Smooth muscle cell (in vitro differentiated cells): ENCODE data around the gene CLCN1. TPM values are rescaled to one million over a fixed set of nuclear protein-coding genes. Genes with fewer than 3 reads are reported as not detected.

Experiments used
- DNase-seq: peaks from one replicate; lab custom pipeline; 2025; ENCODE audit not compliant: unreplicated experiment; lab: John Stamatoyannopoulos, UW
- H2AFZ ChIP-seq: fragments of 200-600 bp; sonication (generic); 2 replicates; pipeline ENCODE4 v1.6.0; 2016; ENCODE audit warnings: antibody characterized with exemption, low read depth, mild to moderate bottlenecking
- H3F3A ChIP-seq: fragments of 200-600 bp; sonication (generic); 2 replicates; pipeline ENCODE4 v1.6.0; 2017; ENCODE audit warnings: antibody characterized with exemption, low read depth
- H3K27ac ChIP-seq: fragments of 200-600 bp; sonication (generic); 2 replicates; pipeline ENCODE4 v1.5.1; 2016; ENCODE audit warnings: low read depth, mild to moderate bottlenecking
- H3K27me3 ChIP-seq: fragments of 200-600 bp; sonication (generic); 2 replicates; pipeline ENCODE4 v1.6.1; 2016; ENCODE audit warnings: low read depth, mild to moderate bottlenecking
- H3K36me3 ChIP-seq: fragments of 200-600 bp; sonication (generic); 2 replicates; pipeline ENCODE4 v1.5.1; 2016; ENCODE audit warnings: low read depth
- H3K4me1 ChIP-seq: fragments of 200-600 bp; sonication (generic); 2 replicates; pipeline ENCODE4 v1.5.1; 2016; ENCODE audit warnings: low read depth
- H3K4me2 ChIP-seq: fragments of 200-600 bp; sonication (generic); 2 replicates; pipeline ENCODE4 v1.6.0; 2016; ENCODE audit warnings: mild to moderate bottlenecking
- H3K4me3 ChIP-seq: fragments of 200-600 bp; sonication (generic); 2 replicates; pipeline ENCODE4 v1.5.1; 2016; ENCODE audit warnings: mild to moderate bottlenecking
- H3K79me2 ChIP-seq: fragments of 200-600 bp; sonication (generic); 2 replicates; pipeline ENCODE4 v1.6.0; 2016; ENCODE audit warnings: low read depth, mild to moderate bottlenecking
- H3K9ac ChIP-seq: fragments of 200-600 bp; sonication (generic); 2 replicates; pipeline ENCODE4 v1.6.0; 2016; ENCODE audit warnings: low read depth
- H3K9me3 ChIP-seq: fragments of 200-600 bp; sonication (generic); replicated peaks from 2 replicates; pipeline ENCODE4 v1.5.1; 2016; ENCODE audit warnings: low read depth
- H4K20me1 ChIP-seq: fragments of 200-600 bp; sonication (generic); 2 replicates; pipeline ENCODE4 v1.6.0; 2016; ENCODE audit warnings: low read depth
- CTCF ChIP-seq: fragments of 200-600 bp; sonication (generic); IDR thresholded peaks from 2 replicates; pipeline ENCODE4 v1.5.1; 2017; ENCODE audit warnings: borderline replicate concordance, mild to moderate bottlenecking, antibody characterized with exemption; ENCODE audit not compliant: insufficient read depth, poor library complexity, severe bottlenecking
- WGBS: methylation state at CpG from one replicate; pipeline ENCODE4 v1.1.7; 2016; ENCODE audit warnings: low lambda C conversion rate; 5-methylcytosine and 5-hydroxymethylcytosine counted together
- polyA plus RNA-seq: library from polyadenylated mRNA; unstranded; fragments of >200 nt; fragmentation: Nextera tagmentation; extraction: Ambion mirVana; gene quantifications from 2 replicates; pipeline ENCODE4 v1.2.1, GENCODE V29; 2016
- total RNA-seq: library from RNA; depleted of rRNA; stranded (reverse); fragments of >200 nt; gene quantifications from 2 replicates; pipeline ENCODE4 v1.2.3, GENCODE V29; 2014

The CLCN1 gene
- total and polyA plus RNA-seq, 2 experiments from 2014 or later: not detected

GRCh38 chr7:143334244-143334643 lies 18.3 kb downstream of the CLCN1 start:
- H3F3A ChIP-seq: no peaks in the 10 kb centered on the region
- H3K4me1 ChIP-seq: no peaks in the 10 kb centered on the region
- WGBS: 53% methylated on average over 1 of the region's 1 CpG
- no peak overlapping the region for H3K4me2 ChIP-seq
- no peak overlapping the region for H3K27ac ChIP-seq
- H3K27me3 ChIP-seq: peaks cover 9% of the 10 kb centered on the region
- no peak overlapping the region for H3K4me3 ChIP-seq
- no peak for DNase-seq
- no peaks in the 10 kb centered on the region for H4K20me1 ChIP-seq
- no peak overlapping the region for H3K9ac ChIP-seq
- no peaks in the 10 kb centered on the region for H3K79me2 ChIP-seq
- H3K36me3 ChIP-seq: no peaks in the 10 kb centered on the region
- H2AFZ ChIP-seq: no peak overlapping the region
- TF ChIP-seq CTCF: no peak
- H3K9me3 ChIP-seq: no peaks in the 10 kb centered on the region

- Histone ChIP-seq H3K36me3 (no peaks in the 10 kb centered on the region), H3K4me1 (no peaks in the 10 kb centered on the region), H3K4me2 (no peak overlapping the region), H2AFZ (no peak overlapping the region), H3F3A (no peaks in the 10 kb centered on the region), H3K27ac (no peak overlapping the region), H4K20me1 (no peaks in the 10 kb centered on the region), H3K9me3 (no peaks in the 10 kb centered on the region), H3K4me3 (no peak overlapping the region), H3K27me3 (peaks cover 9% of the 10 kb centered on the region), H3K79me2 (no peaks in the 10 kb centered on the region), H3K9ac (no peak overlapping the region)
- no peak for TF ChIP-seq CTCF
- DNase-seq: no peak
- 90% methylated on average over 3 of the region's 3 CpGs for WGBS
These were observed 21.3 kb downstream of the CLCN1 start for GRCh38 chr7:143337216-143337615.

DNA sequence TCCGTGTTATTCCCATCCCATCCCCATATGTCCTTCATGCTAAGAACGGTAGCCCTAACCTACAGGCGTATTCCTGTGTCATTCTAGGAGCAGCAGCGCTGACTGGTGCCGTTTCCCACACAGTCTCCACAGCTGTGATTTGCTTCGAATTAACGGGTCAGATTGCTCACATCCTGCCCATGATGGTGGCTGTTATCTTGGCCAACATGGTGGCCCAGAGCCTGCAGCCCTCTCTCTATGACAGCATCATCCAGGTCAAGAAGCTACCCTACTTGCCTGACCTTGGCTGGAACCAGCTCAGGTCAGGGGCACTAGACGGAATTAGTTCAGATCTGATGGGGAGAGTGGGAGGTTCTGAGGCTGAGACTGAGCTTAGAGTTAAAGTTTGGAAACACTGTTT lies 25.9 kb downstream of the CLCN1 start:
- Histone ChIP-seq H3K79me2 (no peaks in the 10 kb centered on the region), H3K27ac (no peak overlapping the region), H3K36me3 (no peaks in the 10 kb centered on the region), H3K4me1 (peaks cover 3% of the 10 kb centered on the region), H3K4me3 (no peak overlapping the region), H2AFZ (no peak overlapping the region), H3K27me3 (peaks cover 24% of the 10 kb centered on the region), H3K9me3 (no peaks in the 10 kb centered on the region), H4K20me1 (no peaks in the 10 kb centered on the region), H3K9ac (no peak overlapping the region), H3K4me2 (no peak overlapping the region), H3F3A (no peaks in the 10 kb centered on the region)
- 93% methylated on average over 8 of the region's 8 CpGs for WGBS
- TF ChIP-seq CTCF: no peak
- DNase-seq: no peak

DNA sequence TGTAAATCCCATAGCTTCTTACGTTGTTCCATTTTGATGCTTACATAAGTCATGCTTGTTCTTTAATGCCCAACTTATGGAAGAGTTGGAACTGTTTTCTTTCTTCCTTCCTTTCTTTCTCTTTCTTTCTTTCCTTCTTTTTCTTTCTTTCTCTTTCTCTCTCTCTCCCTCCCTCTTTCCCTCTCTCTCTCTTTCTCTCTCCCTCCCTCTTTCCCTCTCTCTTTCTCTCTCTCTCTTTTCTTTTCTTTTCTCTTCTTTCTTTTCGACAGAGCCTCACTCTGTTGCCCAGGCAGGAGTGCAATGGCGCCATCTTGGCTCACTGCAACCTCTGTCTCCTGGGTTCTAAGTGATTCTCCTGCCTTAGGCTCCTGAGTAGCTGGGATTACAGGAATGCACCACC lies 27.7 kb downstream of the CLCN1 start:
- no peak overlapping the region for H3K4me2 ChIP-seq
- no peak overlapping the region for H2AFZ ChIP-seq
- no peaks in the 10 kb centered on the region for H3F3A ChIP-seq
- H3K9me3 ChIP-seq: no peaks in the 10 kb centered on the region
- H3K9ac ChIP-seq: no peak overlapping the region
- H3K4me3 ChIP-seq: no peak overlapping the region
- peaks cover 3% of the 10 kb centered on the region for H3K4me1 ChIP-seq
- no peak overlapping the region for H3K27ac ChIP-seq
- no peaks in the 10 kb centered on the region for H3K36me3 ChIP-seq
- no peaks in the 10 kb centered on the region for H4K20me1 ChIP-seq
- DNase-seq: no peak
- H3K27me3 ChIP-seq: peaks cover 19% of the 10 kb centered on the region
- no peaks in the 10 kb centered on the region for H3K79me2 ChIP-seq
- no peak for TF ChIP-seq CTCF
- WGBS: 68% methylated on average over 3 of the region's 3 CpGs
